ENCODE data around the gene FREM1. TPM values are rescaled to one million over a fixed set of nuclear protein-coding genes. Genes with fewer than 3 reads are reported as not detected.
A peak's percentile ranks its signal among the peaks of the same experiment; 100 is the strongest.

Gene FREM1
- total and polyA plus RNA-seq, 2 donors, result 4.3 to 53.2 TPM

DNA sequence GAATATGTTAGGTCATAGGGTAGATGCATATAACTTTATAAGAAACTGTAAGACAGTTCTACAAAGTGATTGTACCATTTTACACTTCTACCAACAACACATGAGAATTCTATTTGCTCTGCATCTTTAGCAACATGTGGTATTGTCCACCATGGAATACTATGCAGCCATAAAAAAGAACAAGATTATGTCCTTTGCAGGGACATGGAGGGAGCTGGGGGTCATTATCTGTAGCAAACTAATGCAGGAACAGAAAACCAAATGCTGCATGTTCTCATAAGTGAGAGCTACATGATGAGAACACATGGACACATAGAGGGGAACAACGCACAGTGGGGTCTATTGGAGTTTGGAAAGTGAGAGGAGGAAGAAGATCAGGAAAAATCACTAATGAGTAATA is 165.5 kb downstream of the FREM1 start:
- H3K4me1 ChIP-seq (ENCODE audit: insufficient read depth), result no peaks in the 10 kb centered on the region
- no peak for DNase-seq (ENCODE audit: extremely low spot score)
- no peak overlapping the region for H3K27ac ChIP-seq (ENCODE audit: low read depth)
- H3K36me3 ChIP-seq (ENCODE audit: insufficient read depth), result no peaks in the 10 kb centered on the region
- H3K4me3 ChIP-seq (ENCODE audit: low read depth, low read length), result no peak overlapping the region
- WGBS, result 98% methylated on average over 1 of the region's 1 CpG

GRCh38 chr9:14741369-14741768 is 168.9 kb downstream of the FREM1 start:
- Histone ChIP-seq H3K27ac (ENCODE audit: low read depth) (no peak overlapping the region), H3K4me1 (ENCODE audit: insufficient read depth) (no peaks in the 10 kb centered on the region), H3K4me3 (ENCODE audit: low read depth, low read length) (no peak overlapping the region), H3K36me3 (ENCODE audit: insufficient read depth) (no peaks in the 10 kb centered on the region)
- no peak for DNase-seq (ENCODE audit: extremely low spot score)
- 94% methylated on average over 3 of the region's 3 CpGs for WGBS

GRCh38 chr9:14733133-14733532 is 177.1 kb downstream of the FREM1 start:
- no peak for DNase-seq (ENCODE audit: extremely low spot score)
- no peaks in the 10 kb centered on the region for H3K4me1 ChIP-seq (ENCODE audit: insufficient read depth)
- WGBS, result 80% methylated on average over 5 of the region's 5 CpGs
- no peak overlapping the region for H3K4me3 ChIP-seq (ENCODE audit: low read depth, low read length)
- H3K27ac ChIP-seq (ENCODE audit: low read depth), result no peak overlapping the region
- H3K36me3 ChIP-seq (ENCODE audit: insufficient read depth), result no peaks in the 10 kb centered on the region

DNA sequence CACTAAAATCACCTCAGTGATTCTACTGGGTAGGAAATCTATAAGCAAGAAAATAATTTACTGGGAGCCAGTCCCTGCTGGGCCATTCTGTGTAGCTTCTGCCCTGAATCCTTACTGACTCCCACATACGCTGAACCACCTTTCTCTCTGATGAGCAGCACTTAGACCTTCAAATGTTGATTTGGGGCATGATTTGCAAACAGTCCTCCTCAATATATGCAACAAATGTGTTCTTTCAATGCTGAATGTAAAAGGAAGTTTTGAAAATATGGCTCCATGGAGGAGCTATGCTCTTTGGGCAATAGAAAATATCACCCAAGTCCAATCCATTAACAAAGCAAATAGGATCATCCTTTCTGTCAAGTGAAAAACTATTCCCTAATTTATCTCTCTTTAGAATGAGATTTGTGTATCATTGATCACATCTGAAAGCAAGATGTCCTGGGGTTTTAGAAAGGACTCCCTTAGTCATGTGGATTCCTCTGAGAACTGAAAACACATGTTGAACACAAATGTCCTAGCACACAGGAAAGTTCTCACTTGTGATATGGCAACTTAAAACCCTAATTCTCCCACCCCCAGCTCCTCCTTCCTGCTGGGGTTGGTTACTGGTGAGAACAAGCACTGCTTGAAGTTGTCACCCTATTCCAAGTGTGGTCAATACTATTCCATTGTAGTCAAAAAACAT is 178.8 kb downstream of the FREM1 start:
- Histone ChIP-seq H3K27ac (ENCODE audit: low read depth) (no peak overlapping the region), H3K4me3 (ENCODE audit: low read depth, low read length) (no peak overlapping the region), H3K36me3 (ENCODE audit: insufficient read depth) (no peaks in the 10 kb centered on the region), H3K4me1 (ENCODE audit: insufficient read depth) (no peaks in the 10 kb centered on the region)
- WGBS, result 100% methylated on average over 1 of the region's 1 CpG
- no peak for DNase-seq (ENCODE audit: extremely low spot score)

GRCh38 chr9:14730461-14730898 is 179.7 kb downstream of the FREM1 start:
- H3K4me3 ChIP-seq (ENCODE audit: low read depth, low read length), result no peak overlapping the region
- 69% methylated on average over 2 of the region's 2 CpGs for WGBS

DNA sequence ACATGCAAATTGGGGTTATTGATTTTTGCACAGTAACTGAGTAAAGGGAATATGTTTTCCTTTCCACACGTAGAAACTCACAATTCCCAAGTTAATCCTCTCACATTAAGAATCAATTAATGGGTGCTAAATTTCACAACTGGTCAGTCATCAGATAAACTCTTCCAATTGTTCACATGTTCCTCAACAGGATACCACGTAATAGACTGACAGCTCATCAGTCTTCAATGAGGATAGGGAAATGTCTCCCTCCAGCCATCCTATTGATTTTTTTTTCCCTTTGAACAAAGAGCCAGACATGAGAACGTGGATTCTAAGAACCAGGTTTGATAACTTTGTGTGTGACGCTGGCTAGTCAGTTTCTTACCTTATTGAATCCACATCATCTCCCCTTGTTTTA is 186.9 kb downstream of the FREM1 start:
- H3K4me1 ChIP-seq (ENCODE audit: insufficient read depth), result no peaks in the 10 kb centered on the region
- H3K36me3 ChIP-seq (ENCODE audit: insufficient read depth), result no peaks in the 10 kb centered on the region
- H3K27ac ChIP-seq (ENCODE audit: low read depth), result no peak overlapping the region
- WGBS, result 62% methylated on average over 4 of the region's 4 CpGs
- DNase-seq (ENCODE audit: extremely low spot score), result no peak
- H3K4me3 ChIP-seq (ENCODE audit: low read depth, low read length), result no peak overlapping the region

More at GRCh38 chr9:14730461-14730898, 179.7 kb downstream of the FREM1 start:
- Histone ChIP-seq H3K4me1 (ENCODE audit: insufficient read depth) (no peaks in the 10 kb centered on the region), H3K36me3 (ENCODE audit: insufficient read depth) (no peaks in the 10 kb centered on the region), H3K27ac (ENCODE audit: low read depth) (no peak overlapping the region)
- peak; percentile 18 for DNase-seq (ENCODE audit: extremely low spot score)

DNA sequence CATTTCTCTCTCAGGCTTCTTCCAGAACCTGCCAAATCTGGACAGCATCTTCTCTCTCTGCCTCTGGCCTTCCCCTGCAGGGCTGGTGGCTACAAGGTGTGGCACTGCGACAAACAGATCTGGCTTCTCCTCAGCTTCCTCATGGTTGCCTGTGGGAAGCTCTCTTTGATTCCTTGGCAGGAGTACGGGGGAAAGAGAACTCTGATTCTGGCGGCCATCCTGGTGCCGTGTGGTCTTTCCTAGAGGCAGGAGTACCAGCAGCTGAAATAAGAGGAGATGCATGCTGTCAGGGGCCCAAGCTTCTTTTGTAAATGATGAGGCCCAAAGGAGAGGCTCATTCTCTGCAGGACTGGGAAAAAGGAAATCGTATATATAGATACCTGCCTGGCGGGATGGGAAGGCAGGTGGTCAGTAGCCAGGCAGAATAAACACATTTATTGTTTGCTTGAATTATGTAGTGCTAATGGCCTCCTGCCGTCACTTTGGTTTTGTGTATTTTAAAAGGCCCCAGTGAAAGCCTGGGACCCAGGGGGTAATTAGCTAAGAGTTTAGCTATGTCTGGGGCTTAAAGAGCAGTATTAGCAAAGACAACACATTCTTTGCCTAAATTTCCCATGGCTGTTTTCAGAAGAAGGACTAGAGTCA is 187.7 kb downstream of the FREM1 start, which contains the start of gene CER1:
CER1 (minus strand) TSS at position 343 of the 645 bp plus-strand sequence; CDS start at position 282, 61 bp downstream.
- Histone ChIP-seq H3K36me3 (ENCODE audit: insufficient read depth) (no peaks in the 10 kb centered on the region), H3K4me3 (ENCODE audit: low read depth, low read length) (no peak within 1 kb of the TSS), H3K27ac (ENCODE audit: low read depth) (no peak within 1 kb of the TSS), H3K4me1 (ENCODE audit: insufficient read depth) (no peaks in the 10 kb centered on the region)
- WGBS, result 55% methylated on average over 7 of the region's 7 CpGs
- DNase-seq (ENCODE audit: extremely low spot score), result no peak

DNA sequence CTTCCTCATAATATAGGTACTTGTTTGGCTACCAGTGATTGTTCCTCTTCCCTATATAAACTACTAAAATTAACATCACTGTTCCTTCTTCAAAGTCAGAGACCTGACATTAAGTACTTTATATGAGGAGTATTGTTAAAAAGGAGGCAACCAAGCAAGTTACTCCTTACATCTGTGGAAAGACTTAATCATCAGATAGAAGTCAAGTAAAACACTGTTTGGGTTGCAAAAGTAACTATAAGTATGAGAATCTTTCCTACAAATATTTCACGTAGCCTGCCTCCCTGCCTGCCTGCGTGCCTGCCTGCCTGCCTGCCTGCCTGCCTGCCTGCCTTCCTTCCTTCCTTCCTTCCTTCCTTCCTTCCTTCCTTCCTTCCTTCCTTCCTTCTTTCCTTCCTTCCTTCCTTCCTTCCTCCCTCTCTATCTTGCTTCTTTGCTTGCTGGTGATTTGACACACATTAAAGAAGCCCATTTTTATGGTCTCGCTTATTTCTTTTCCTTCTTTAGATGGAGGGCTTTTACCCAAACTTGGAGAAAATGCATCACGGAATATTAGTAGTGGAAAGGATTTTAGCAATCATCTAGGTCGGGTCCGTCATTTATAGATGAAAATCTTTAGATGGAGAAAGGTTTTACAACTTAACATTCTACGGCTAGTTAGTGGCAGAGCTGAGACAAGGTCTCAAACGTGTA is 190.9 kb downstream of the FREM1 start:
- H3K4me1 ChIP-seq (ENCODE audit: insufficient read depth), result no peaks in the 10 kb centered on the region
- DNase-seq (ENCODE audit: extremely low spot score), result no peak
- H3K27ac ChIP-seq (ENCODE audit: low read depth), result no peak overlapping the region
- WGBS, result 75% methylated on average over 8 of the region's 8 CpGs
- H3K36me3 ChIP-seq (ENCODE audit: insufficient read depth), result no peaks in the 10 kb centered on the region
- H3K4me3 ChIP-seq (ENCODE audit: low read depth, low read length), result no peak overlapping the region

GRCh38 chr9:14715102-14715501 is 195.1 kb downstream of the FREM1 start:
- Histone ChIP-seq H3K27ac (ENCODE audit: low read depth) (no peak overlapping the region), H3K36me3 (ENCODE audit: insufficient read depth) (no peaks in the 10 kb centered on the region), H3K4me1 (ENCODE audit: insufficient read depth) (no peaks in the 10 kb centered on the region), H3K4me3 (ENCODE audit: low read depth, low read length) (no peak overlapping the region)
- DNase-seq (ENCODE audit: extremely low spot score), result no peak
- WGBS, result 75% methylated on average over 4 of the region's 4 CpGs

GRCh38 chr9:14713187-14713767 is 197.0 kb downstream of the FREM1 start:
- Histone ChIP-seq H3K4me1 (ENCODE audit: insufficient read depth) (no peaks in the 10 kb centered on the region), H3K36me3 (ENCODE audit: insufficient read depth) (no peaks in the 10 kb centered on the region), H3K27ac (ENCODE audit: low read depth) (no peak overlapping the region), H3K4me3 (ENCODE audit: low read depth, low read length) (no peak overlapping the region)
- DNase-seq (ENCODE audit: extremely low spot score), result no peak
- 89% methylated on average over 3 of the region's 3 CpGs for WGBS

GRCh38 chr9:14710804-14711203 is 199.4 kb downstream of the FREM1 start:
- Histone ChIP-seq H3K4me3 (ENCODE audit: low read depth, low read length) (no peak overlapping the region), H3K27ac (ENCODE audit: low read depth) (no peak overlapping the region), H3K36me3 (ENCODE audit: insufficient read depth) (no peaks in the 10 kb centered on the region), H3K4me1 (ENCODE audit: insufficient read depth) (no peaks in the 10 kb centered on the region)
- no peak for DNase-seq (ENCODE audit: extremely low spot score)

DNA sequence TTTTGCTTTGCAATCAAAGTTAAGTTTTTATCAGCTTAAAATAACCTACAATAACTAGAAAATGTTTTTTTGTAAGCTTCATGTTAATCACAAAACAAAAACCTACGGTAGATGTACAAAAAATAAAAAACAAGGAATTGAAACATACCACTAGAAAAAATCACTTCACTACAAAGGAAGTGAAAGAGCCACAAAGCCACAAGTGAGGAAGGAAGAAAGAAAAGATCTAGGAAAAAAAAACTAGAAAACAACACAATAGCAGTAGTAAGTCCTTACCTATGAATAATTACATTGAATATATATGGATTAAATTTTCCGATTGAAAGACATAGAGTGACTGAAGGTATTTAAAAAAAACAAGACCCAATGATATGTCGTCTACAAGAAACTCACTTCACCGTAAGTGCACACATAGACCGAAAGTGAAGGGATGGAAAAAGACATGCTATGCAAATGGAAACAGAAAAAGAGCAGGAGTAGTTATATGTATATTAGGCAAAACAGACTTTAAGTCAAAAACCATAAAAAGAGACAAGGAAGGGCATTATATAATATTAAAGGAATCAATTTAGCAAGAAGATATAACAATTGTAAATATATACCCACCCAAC is 203.6 kb downstream of the FREM1 start:
- Histone ChIP-seq H3K4me3 (ENCODE audit: low read depth, low read length) (no peak overlapping the region), H3K27ac (ENCODE audit: low read depth) (no peak overlapping the region), H3K4me1 (ENCODE audit: insufficient read depth) (no peaks in the 10 kb centered on the region), H3K36me3 (ENCODE audit: insufficient read depth) (no peaks in the 10 kb centered on the region)
- 93% methylated on average over 5 of the region's 5 CpGs for WGBS
- DNase-seq (ENCODE audit: extremely low spot score), result no peak

- Histone ChIP-seq H3K4me3 (ENCODE audit: low read depth, low read length) (no peak overlapping the region), H3K27ac (ENCODE audit: low read depth) (no peak overlapping the region), H3K36me3 (ENCODE audit: insufficient read depth) (no peaks in the 10 kb centered on the region), H3K4me1 (ENCODE audit: insufficient read depth) (no peaks in the 10 kb centered on the region)
- DNase-seq (ENCODE audit: extremely low spot score), result no peak
Observed at GRCh38 chr9:14705079-14705478, 205.1 kb downstream of the FREM1 start.
